PC-9 (cell line): ENCODE measurements around the gene FAM20C. TPM values are rescaled to one million over a fixed set of nuclear protein-coding genes. Genes with fewer than 3 reads are reported as not detected.

Experiments
- BruUV-seq: library from RNA; stranded (reverse); fragments of 400-500 nt; replicated peaks from 2 replicates; lab custom pipeline; 2021; lab: Mats Ljungman, UMichigan
- CTCF ChIA-PET: fragments of 300-600 bp; sonication (Branson Sonifier 250); formaldehyde crosslinking; loops from one replicate; lab custom pipeline; 2022; ENCODE audit warnings: antibody characterized with exemption; lab: Charles Lee
- POLR2A ChIA-PET: fragments of 300-600 bp; sonication (Branson Sonifier 250); formaldehyde crosslinking; loops from one replicate; lab custom pipeline; 2022; ENCODE audit warnings: antibody characterized with exemption; ENCODE audit not compliant: unreplicated experiment; lab: Charles Lee
- DNase-seq, 2 experiments: peaks; one replicate each; pipeline versions ENCODE4 v3.0.0 to v3.0.0-alpha.2; 2015 to 2022; ENCODE audit warnings: mixed read lengths in 1 of 2
- H2AFZ ChIP-seq: fragments of 200-600 bp; sonication (generic); 2 replicates; pipeline ENCODE4 v1.8.1; 2017; ENCODE audit warnings: antibody characterized with exemption
- H3F3A ChIP-seq: fragments of 200-600 bp; sonication (generic); 2 replicates; pipeline ENCODE4 v1.8.1; 2017; ENCODE audit warnings: antibody characterized with exemption, mild to moderate bottlenecking, low read depth; ENCODE audit not compliant: insufficient read depth
- H3K27ac ChIP-seq: fragments of 200-600 bp; sonication (generic); 2 replicates; pipeline ENCODE4 v1.6.1; 2016; ENCODE audit warnings: mixed run types
- H3K27me3 ChIP-seq: fragments of 200-600 bp; sonication (generic); 2 replicates; pipeline ENCODE4 v1.6.1; 2016; ENCODE audit warnings: low read depth, mixed run types; ENCODE audit not compliant: insufficient read depth
- H3K36me3 ChIP-seq: fragments of 200-600 bp; sonication (generic); 2 replicates; pipeline ENCODE4 v1.6.1; 2016; ENCODE audit warnings: low read depth, mixed run types
- H3K4me1 ChIP-seq: fragments of 200-600 bp; sonication (generic); replicated peaks from 2 replicates; pipeline ENCODE4 v1.6.1; 2016; ENCODE audit warnings: mixed run types; ENCODE audit not compliant: insufficient read depth
- H3K4me2 ChIP-seq: fragments of 200-600 bp; sonication (generic); 2 replicates; pipeline ENCODE4 v1.6.1; 2017; ENCODE audit warnings: mixed run types
- H3K4me3 ChIP-seq: fragments of 200-600 bp; sonication (generic); 2 replicates; pipeline ENCODE4 v1.6.1; 2016; ENCODE audit warnings: mixed run types
- H3K79me2 ChIP-seq: fragments of 200-600 bp; sonication (generic); 2 replicates; pipeline ENCODE4 v1.6.1; 2017; ENCODE audit warnings: low read depth, mixed run types
- H3K9me2 ChIP-seq: fragments of 200-600 bp; sonication (generic); 2 replicates; pipeline ENCODE4 v1.8.1; 2017; ENCODE audit warnings: mild to moderate bottlenecking; ENCODE audit not compliant: insufficient read depth
- H3K9me3 ChIP-seq: fragments of 200-600 bp; sonication (generic); 2 replicates; pipeline ENCODE4 v1.8.1; 2016; ENCODE audit warnings: low read depth; ENCODE audit not compliant: insufficient read depth
- H4K20me1 ChIP-seq: fragments of 200-600 bp; sonication (generic); 2 replicates; pipeline ENCODE4 v1.8.1; 2017; ENCODE audit not compliant: insufficient read depth
- EZH2 ChIP-seq: fragments of 200-600 bp; sonication (generic); IDR thresholded peaks from 2 replicates; pipeline ENCODE4 v1.8.0; 2017; ENCODE audit warnings: antibody characterized with exemption, low read depth
- intact Hi-C: fragments of 100-400 bp; cut with micrococcal nuclease; formaldehyde crosslinking; loops from one replicate; pipeline ENCODE4 v1.10.0; 2022; ENCODE audit not compliant: unreplicated experiment
- total RNA-seq: library from RNA; stranded (reverse); gene quantifications from 2 replicates; pipeline ENCODE4 v1.2.3, GENCODE V29; 2021
- TF ChIP-seq, protein P1 (sequence below): fragments of 200-600 bp; sonication (generic); conservative IDR thresholded peaks from 2 replicates; pipeline ENCODE4 v1.6.1; 2017; ENCODE audit warnings: mixed run types, antibody characterized with exemption, mild to moderate bottlenecking, moderate library complexity

Gene FAM20C
- total RNA-seq, 1 experiment from 2014 or later: 31.0 TPM

DNA sequence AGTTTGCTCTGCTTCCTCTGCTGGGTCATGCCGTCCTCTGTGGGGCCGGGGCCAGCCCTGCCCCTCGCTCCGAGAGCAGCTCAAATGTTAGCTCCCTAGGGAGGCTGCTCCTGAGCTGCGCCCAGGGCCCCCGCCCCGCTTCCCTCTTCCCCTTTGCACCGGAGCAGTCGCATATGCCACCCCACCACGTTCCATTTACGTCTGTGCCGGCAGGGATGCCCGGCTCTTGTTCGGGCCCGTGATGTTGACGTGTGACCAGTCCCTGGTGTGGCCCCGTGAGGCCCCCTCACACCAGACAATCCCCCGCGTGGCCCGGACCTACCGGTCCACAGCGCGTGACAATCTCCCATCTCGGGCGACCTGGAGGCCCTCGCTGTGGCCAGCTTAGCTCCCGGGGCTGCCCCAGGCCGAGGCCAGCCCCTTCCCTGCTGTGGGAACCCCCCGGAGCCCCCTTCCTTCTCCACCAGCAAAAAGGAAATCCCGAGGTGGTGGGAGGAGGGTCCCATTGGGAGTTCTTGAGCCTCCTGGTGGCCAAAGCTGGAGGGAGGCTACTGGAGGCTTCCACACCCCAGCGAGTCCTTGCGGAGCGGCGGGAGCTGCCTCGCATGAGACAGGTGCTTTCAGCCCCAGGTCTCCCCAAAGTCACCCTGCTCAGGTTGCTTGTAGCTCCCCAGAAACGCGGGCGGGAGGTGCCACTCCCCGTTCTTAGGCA lies 15.2 kb downstream of the FAM20C start:
- Histone ChIP-seq H3K9me2 (no peaks in the 10 kb centered on the region), H3K27ac (no peak overlapping the region), H2AFZ (no peak overlapping the region), H3K79me2 (no peaks in the 10 kb centered on the region), H3K36me3 (no peaks in the 10 kb centered on the region), H3F3A (peaks cover 8% of the 10 kb centered on the region; the same call in 1 of the 2 replicates), H4K20me1 (no peaks in the 10 kb centered on the region), H3K4me2 (no peak overlapping the region), H3K4me3 (no peak overlapping the region), H3K9me3 (no peaks in the 10 kb centered on the region), H3K27me3 (no peaks in the 10 kb centered on the region), H3K4me1 (no peaks in the 10 kb centered on the region)
- ChIA-PET POLR2A (no interaction called here), CTCF (no interaction called here)
- TF ChIP-seq, protein P1, sequence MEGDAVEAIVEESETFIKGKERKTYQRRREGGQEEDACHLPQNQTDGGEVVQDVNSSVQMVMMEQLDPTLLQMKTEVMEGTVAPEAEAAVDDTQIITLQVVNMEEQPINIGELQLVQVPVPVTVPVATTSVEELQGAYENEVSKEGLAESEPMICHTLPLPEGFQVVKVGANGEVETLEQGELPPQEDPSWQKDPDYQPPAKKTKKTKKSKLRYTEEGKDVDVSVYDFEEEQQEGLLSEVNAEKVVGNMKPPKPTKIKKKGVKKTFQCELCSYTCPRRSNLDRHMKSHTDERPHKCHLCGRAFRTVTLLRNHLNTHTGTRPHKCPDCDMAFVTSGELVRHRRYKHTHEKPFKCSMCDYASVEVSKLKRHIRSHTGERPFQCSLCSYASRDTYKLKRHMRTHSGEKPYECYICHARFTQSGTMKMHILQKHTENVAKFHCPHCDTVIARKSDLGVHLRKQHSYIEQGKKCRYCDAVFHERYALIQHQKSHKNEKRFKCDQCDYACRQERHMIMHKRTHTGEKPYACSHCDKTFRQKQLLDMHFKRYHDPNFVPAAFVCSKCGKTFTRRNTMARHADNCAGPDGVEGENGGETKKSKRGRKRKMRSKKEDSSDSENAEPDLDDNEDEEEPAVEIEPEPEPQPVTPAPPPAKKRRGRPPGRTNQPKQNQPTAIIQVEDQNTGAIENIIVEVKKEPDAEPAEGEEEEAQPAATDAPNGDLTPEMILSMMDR: no peak
- no peak for DNase-seq
- intact Hi-C loops: no loop called here
- BruUV-seq: no TSS peak

DNA sequence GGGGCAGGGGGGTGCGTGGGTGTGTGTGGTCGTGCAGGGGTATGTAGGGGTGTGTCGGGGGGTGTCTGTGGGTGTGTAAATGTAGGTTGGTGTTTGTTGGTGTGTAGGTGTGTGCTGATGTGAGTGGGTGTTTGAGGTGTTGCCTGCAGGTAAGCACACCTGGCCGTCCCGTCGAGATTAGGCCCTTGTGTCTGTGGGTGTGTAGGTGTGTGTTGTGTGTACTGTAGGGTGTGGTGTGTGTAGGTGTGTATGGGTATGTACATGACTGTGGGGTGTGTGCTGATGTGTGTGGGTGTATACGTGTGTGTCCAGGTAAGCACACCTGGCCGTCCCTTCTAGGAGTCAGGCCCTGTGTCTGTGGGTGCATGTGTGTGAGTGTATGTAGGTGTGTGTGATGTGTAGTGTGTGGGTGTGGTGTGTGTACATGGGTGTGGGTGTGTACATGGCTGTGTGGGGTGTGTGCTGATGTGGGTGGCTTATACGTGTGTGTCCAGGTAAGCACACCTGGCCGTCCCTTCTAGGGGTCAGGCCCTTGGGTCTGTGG lies 15.8 kb downstream of the FAM20C start:
- BruUV-seq: no TSS peak
- H3K9me3 ChIP-seq: no peaks in the 10 kb centered on the region
- H3K27me3 ChIP-seq: no peaks in the 10 kb centered on the region
- TF ChIP-seq EZH2: no peak
- TF ChIP-seq, protein P1: no peak
- peaks cover 8% of the 10 kb centered on the region; the same call in 1 of the 2 replicates for H3F3A ChIP-seq
- no peak overlapping the region for H3K4me3 ChIP-seq
- H3K36me3 ChIP-seq: no peaks in the 10 kb centered on the region
- CTCF ChIA-PET: no interaction called here
- no peaks in the 10 kb centered on the region for H3K4me1 ChIP-seq
- POLR2A ChIA-PET: no interaction called here
- H3K9me2 ChIP-seq: no peaks in the 10 kb centered on the region
- H4K20me1 ChIP-seq: no peaks in the 10 kb centered on the region
- no peak overlapping the region for H2AFZ ChIP-seq
- no peak overlapping the region for H3K4me2 ChIP-seq
- DNase-seq: no peak
- no peaks in the 10 kb centered on the region for H3K79me2 ChIP-seq
- intact Hi-C loops: no loop called here
- no peak overlapping the region for H3K27ac ChIP-seq

- POLR2A ChIA-PET: no interaction called here
- no TSS peak for BruUV-seq
- TF ChIP-seq, protein P1: no peak
- no peak for TF ChIP-seq EZH2
These were observed 16.4 kb downstream of the FAM20C start for GRCh38 chr7:208816-209215.

More at GRCh38 chr7:208816-209215, 16.4 kb downstream of the FAM20C start:
- no peaks in the 10 kb centered on the region for H3K36me3 ChIP-seq
- no peaks in the 10 kb centered on the region for H3K9me3 ChIP-seq
- DNase-seq: no peak
- intact Hi-C loops: no loop called here
- CTCF ChIA-PET: no interaction called here
- no peaks in the 10 kb centered on the region for H3K9me2 ChIP-seq
- H4K20me1 ChIP-seq: no peaks in the 10 kb centered on the region
- H3K4me1 ChIP-seq: no peaks in the 10 kb centered on the region
- no peak overlapping the region for H2AFZ ChIP-seq
- no peak overlapping the region for H3K27ac ChIP-seq
- no peaks in the 10 kb centered on the region for H3K27me3 ChIP-seq
- H3K4me3 ChIP-seq: no peak overlapping the region
- H3K79me2 ChIP-seq: no peaks in the 10 kb centered on the region
- H3F3A ChIP-seq: peaks cover 5% of the 10 kb centered on the region; the same call in 1 of the 2 replicates
- H3K4me2 ChIP-seq: no peak overlapping the region
